OCI-LY3 (cell line): ENCODE data around the gene TTLL5.
A peak's percentile ranks its signal among the peaks of the same experiment; 100 is the strongest.
"Not testable (repeated sequence)": the region's sequence is repeated elsewhere in the genome, so short reads cannot be mapped to it uniquely, and the experiment has no call there.

ENCODE experiments used
- H2AFZ ChIP-seq: fragments of 200-600, 300-600 bp; shearing (Covaris generic); 2 replicates; pipeline ENCODE4 v1.6.0; 2014; ENCODE audit warnings: antibody characterized with exemption, low read depth, low read length
- H3K27ac ChIP-seq: fragments of 200-600, 300-600 bp; sonication (generic); 2 replicates; pipeline ENCODE4 v1.5.1; 2014; ENCODE audit warnings: mild to moderate bottlenecking, low read length, moderate library complexity, mixed read lengths
- H3K27me3 ChIP-seq: fragments of 200-600, 300-600 bp; sonication (generic); 2 replicates; pipeline ENCODE4 v1.6.1; 2014; ENCODE audit warnings: low read depth, low read length, mixed read lengths
- H3K36me3 ChIP-seq: fragments of 200-600, 300-600 bp; sonication (generic); replicated peaks from 2 replicates; pipeline ENCODE3; 2014; ENCODE audit warnings: low read depth, low read length, mixed read lengths
- H3K4me1 ChIP-seq: fragments of 300-600, 200-600 bp; sonication (generic); 2 replicates; pipeline ENCODE4 v1.6.1; 2014; ENCODE audit warnings: low read length, mixed read lengths
- H3K4me2 ChIP-seq: fragments of 200-600, 300-600 bp; sonication (generic); 2 replicates; pipeline ENCODE4 v1.6.1; 2014; ENCODE audit warnings: low read length, mixed read lengths
- H3K4me3 ChIP-seq: fragments of 300-600, 200-600 bp; sonication (generic); 2 replicates; pipeline ENCODE4 v1.5.1; 2014; ENCODE audit warnings: antibody characterized with exemption, mild to moderate bottlenecking, low read length, moderate library complexity
- H3K79me2 ChIP-seq: fragments of 300-600, 200-600 bp; shearing (Covaris generic); 2 replicates; pipeline ENCODE4 v1.6.1; 2014; ENCODE audit warnings: mild to moderate bottlenecking, low read length, mixed read lengths
- H3K9ac ChIP-seq: fragments of 300-600, 200-600 bp; shearing (Covaris generic); 2 replicates; pipeline ENCODE4 v1.6.0; 2014; ENCODE audit warnings: mild to moderate bottlenecking, low read length, moderate library complexity
- H3K9me3 ChIP-seq: fragments of 200-600, 300-600 bp; shearing (Covaris generic); 2 replicates; pipeline ENCODE4 v1.6.1; 2014; ENCODE audit warnings: low read length, mixed read lengths; ENCODE audit not compliant: insufficient read depth
- H4K20me1 ChIP-seq: fragments of 200-600, 300-600 bp; sonication (generic); 2 replicates; pipeline ENCODE4 v1.6.1; 2016; ENCODE audit warnings: low read length, mixed read lengths; ENCODE audit not compliant: insufficient read depth
- EZH2phosphoT487 ChIP-seq: fragments of 200-600 bp; shearing (Covaris generic); IDR thresholded peaks from 2 replicates; pipeline ENCODE4 v1.6.1; 2018; ENCODE audit warnings: antibody characterized with exemption, mixed run types, low read depth
- TF ChIP-seq, protein P1 (sequence below): fragments of 200-600, 300-600 bp; sonication (generic); IDR thresholded peaks from 2 replicates; pipeline ENCODE4 v1.5.1; 2014; ENCODE audit warnings: antibody characterized with exemption, low read length, low read depth

Gene TTLL5

DNA sequence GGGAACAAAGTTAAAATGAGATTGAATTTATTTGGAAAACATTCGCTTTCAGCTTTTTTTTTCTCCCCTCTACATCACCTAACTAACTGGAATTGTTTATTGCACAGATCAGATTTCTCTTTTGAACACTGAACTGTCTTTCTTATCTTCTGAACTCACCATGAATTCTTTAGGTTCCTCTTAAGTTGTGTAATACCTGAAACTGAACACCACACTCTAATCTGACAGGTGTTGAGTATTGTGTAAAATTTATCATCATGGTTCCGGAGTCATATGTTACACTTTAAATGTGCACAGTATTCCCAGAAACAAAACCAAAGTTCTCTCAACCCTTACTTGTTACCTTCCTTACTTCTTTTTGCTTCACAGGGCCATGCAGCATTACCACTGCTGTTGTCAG is 254.0 kb downstream of the TTLL5 start:
- peaks cover 10% of the 10 kb centered on the region for H3K4me1 ChIP-seq
- no peak for TF ChIP-seq EZH2phosphoT487
- TF ChIP-seq, protein P1, sequence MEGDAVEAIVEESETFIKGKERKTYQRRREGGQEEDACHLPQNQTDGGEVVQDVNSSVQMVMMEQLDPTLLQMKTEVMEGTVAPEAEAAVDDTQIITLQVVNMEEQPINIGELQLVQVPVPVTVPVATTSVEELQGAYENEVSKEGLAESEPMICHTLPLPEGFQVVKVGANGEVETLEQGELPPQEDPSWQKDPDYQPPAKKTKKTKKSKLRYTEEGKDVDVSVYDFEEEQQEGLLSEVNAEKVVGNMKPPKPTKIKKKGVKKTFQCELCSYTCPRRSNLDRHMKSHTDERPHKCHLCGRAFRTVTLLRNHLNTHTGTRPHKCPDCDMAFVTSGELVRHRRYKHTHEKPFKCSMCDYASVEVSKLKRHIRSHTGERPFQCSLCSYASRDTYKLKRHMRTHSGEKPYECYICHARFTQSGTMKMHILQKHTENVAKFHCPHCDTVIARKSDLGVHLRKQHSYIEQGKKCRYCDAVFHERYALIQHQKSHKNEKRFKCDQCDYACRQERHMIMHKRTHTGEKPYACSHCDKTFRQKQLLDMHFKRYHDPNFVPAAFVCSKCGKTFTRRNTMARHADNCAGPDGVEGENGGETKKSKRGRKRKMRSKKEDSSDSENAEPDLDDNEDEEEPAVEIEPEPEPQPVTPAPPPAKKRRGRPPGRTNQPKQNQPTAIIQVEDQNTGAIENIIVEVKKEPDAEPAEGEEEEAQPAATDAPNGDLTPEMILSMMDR: no peak
- no peaks in the 10 kb centered on the region for H4K20me1 ChIP-seq
- no peak overlapping the region for H3K9ac ChIP-seq
- H3K79me2 ChIP-seq: no peaks in the 10 kb centered on the region
- H3K9me3 ChIP-seq: no peaks in the 10 kb centered on the region
- H2AFZ ChIP-seq: no peak overlapping the region
- no peaks in the 10 kb centered on the region for H3K36me3 ChIP-seq
- H3K4me2 ChIP-seq: no peak overlapping the region
- no peak overlapping the region for H3K27ac ChIP-seq
- no peak overlapping the region for H3K4me3 ChIP-seq
- no peaks in the 10 kb centered on the region for H3K27me3 ChIP-seq

GRCh38 chr14:75917322-75917945 is 256.4 kb downstream of the TTLL5 start:
- peak overlapping the region; percentile 32 for H3K4me2 ChIP-seq
- H4K20me1 ChIP-seq: no peaks in the 10 kb centered on the region
- H3K9ac ChIP-seq: no peak overlapping the region
- no peak overlapping the region for H3K4me3 ChIP-seq
- peaks cover 10% of the 10 kb centered on the region for H3K4me1 ChIP-seq
- H2AFZ ChIP-seq: no peak overlapping the region
- H3K79me2 ChIP-seq: no peaks in the 10 kb centered on the region
- H3K36me3 ChIP-seq: no peaks in the 10 kb centered on the region
- no peak overlapping the region for H3K27ac ChIP-seq
- no peaks in the 10 kb centered on the region for H3K27me3 ChIP-seq
- no peaks in the 10 kb centered on the region for H3K9me3 ChIP-seq
- TF ChIP-seq, protein P1: no peak

DNA sequence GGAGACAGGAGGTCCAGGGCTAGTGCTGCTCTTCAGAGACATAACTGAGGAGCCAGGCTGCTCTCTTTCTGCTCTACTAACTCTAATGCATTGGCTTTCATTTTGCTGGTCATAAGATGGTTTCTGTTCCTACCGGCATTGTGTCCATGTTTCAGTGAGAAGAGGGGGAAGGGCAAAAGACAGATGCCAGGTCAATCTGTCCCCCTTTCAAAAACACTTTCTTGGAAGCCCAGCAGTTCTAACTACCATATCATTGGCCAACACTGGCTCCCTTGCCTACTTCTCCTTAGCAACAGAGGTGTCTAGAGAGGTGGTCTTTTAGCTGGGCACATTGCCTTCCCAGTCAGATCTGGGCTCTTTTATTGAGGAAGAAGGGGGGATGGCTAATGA is 256.9 kb downstream of the TTLL5 start:
- Histone ChIP-seq H3K4me3 (no peak overlapping the region), H4K20me1 (no peaks in the 10 kb centered on the region), H3K4me1 (peaks cover 10% of the 10 kb centered on the region), H3K9ac (no peak overlapping the region), H2AFZ (no peak overlapping the region), H3K79me2 (no peaks in the 10 kb centered on the region), H3K27me3 (no peaks in the 10 kb centered on the region), H3K36me3 (no peaks in the 10 kb centered on the region), H3K4me2 (peak overlapping the region; percentile 32), H3K9me3 (no peaks in the 10 kb centered on the region), H3K27ac (no peak overlapping the region)
- TF ChIP-seq, protein P1: no peak
- no peak for TF ChIP-seq EZH2phosphoT487

GRCh38 chr14:75920421-75920820 is 259.4 kb downstream of the TTLL5 start:
- H3K4me2 ChIP-seq, H2AFZ ChIP-seq, H3K27ac ChIP-seq, H3K79me2 ChIP-seq, H3K9ac ChIP-seq, H3K36me3 ChIP-seq, H3K4me3 ChIP-seq, H3K27me3 ChIP-seq, H3K9me3 ChIP-seq, H3K4me1 ChIP-seq, H4K20me1 ChIP-seq: not testable (repeated sequence)

DNA sequence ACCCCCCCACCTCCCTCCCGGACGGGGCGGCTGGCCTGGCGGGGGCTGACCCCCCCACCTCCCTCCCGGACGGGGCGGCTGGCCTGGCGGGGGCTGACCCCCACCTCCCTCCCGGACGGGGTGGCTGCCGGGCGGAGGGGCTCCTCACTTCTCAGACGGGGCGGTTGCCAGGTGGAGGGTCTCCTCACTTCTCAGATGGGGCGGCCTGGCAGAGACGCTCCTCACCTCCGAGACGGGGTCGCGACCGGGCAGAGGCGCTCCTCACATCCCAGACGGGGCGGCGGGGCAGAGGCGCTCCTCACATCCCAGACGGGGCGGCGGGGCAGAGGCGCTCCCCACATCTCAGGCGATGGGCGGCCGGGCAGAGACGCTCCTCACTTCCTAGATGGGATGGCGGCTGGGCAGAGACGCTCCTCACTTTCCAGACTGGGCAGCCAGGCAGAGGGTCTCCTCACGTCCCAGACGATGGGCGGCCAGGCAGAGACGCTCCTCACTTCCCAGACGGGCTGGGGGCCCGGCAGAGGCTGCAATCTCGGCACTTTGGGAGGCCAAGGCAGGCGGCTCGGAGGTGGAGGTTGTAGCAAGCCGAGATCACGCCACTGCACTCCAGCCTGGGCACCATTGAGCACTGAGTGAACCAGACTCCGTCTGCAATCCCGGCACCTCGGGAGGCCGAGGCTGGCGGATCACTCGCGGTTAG is 264.2 kb downstream of the TTLL5 start:
- not testable (repeated sequence) for H3K4me3 ChIP-seq, H3K36me3 ChIP-seq, H3K9me3 ChIP-seq, H3K79me2 ChIP-seq, H4K20me1 ChIP-seq, H3K27me3 ChIP-seq, H3K27ac ChIP-seq, H3K4me1 ChIP-seq, H2AFZ ChIP-seq, H3K4me2 ChIP-seq, H3K9ac ChIP-seq
